Large intestine (tissue), 3 donors: ENCODE data around the gene CYP4F22. TPM values are rescaled to one million over a fixed set of nuclear protein-coding genes. Genes with fewer than 3 reads are reported as not detected.
"Not testable (repeated sequence)": the region's sequence is repeated elsewhere in the genome, so short reads cannot be mapped to it uniquely, and the experiment has no call there.

Experiments
- DNase-seq, 2 donors: peaks; one replicate each; pipeline versions ENCODE4 v3.0.0 to v3.0.0-alpha.2; 2013
- H3K27ac ChIP-seq: one replicate; pipeline ENCODE4 v1.5.1; 2013; ENCODE audit warnings: low read length
- H3K27me3 ChIP-seq: 2 replicates; pipeline ENCODE4 v1.6.1; 2013; ENCODE audit warnings: low read length; ENCODE audit not compliant: control insufficient read depth, insufficient read depth
- H3K36me3 ChIP-seq: 2 replicates; pipeline ENCODE4 v1.6.1; 2013; ENCODE audit warnings: low read length; ENCODE audit not compliant: control insufficient read depth, insufficient read depth
- H3K4me1 ChIP-seq: one replicate; pipeline ENCODE4 v1.6.1; 2013; ENCODE audit warnings: low read length; ENCODE audit not compliant: control insufficient read depth, insufficient read depth
- H3K4me3 ChIP-seq: one replicate; pipeline ENCODE4 v1.5.1; 2013; ENCODE audit warnings: low read length
- H3K9me3 ChIP-seq: one replicate; pipeline ENCODE4 v1.6.1; 2013; ENCODE audit warnings: mild to moderate bottlenecking, low read depth, low read length, moderate library complexity; ENCODE audit not compliant: control insufficient read depth
- WGBS: methylation state at CpG from one replicate; pipeline ENCODE4 v1.1.5; 2013; ENCODE audit warnings: low lambda C conversion rate; ENCODE audit not compliant: insufficient coverage; 5-methylcytosine and 5-hydroxymethylcytosine counted together
- polyA plus RNA-seq: library from polyadenylated mRNA; unstranded; fragments of 120-200 nt; gene quantifications from one replicate; pipeline ENCODE4 v1.2.1, GENCODE V29; 2013

The CYP4F22 gene
- polyA plus RNA-seq, 1 donor: 0.04 TPM

GRCh38 chr19:15592506-15592905 lies 84.2 kb downstream of the CYP4F22 start:
- H3K27ac ChIP-seq, H3K9me3 ChIP-seq, H3K36me3 ChIP-seq, H3K4me1 ChIP-seq, H3K4me3 ChIP-seq, H3K27me3 ChIP-seq, DNase-seq: not testable (repeated sequence)
- WGBS: 25% methylated on average over 2 of the region's 5 CpGs

GRCh38 chr19:15593766-15594165 lies 85.4 kb downstream of the CYP4F22 start:
- not testable (repeated sequence) for DNase-seq, H3K4me1 ChIP-seq, H3K36me3 ChIP-seq, H3K27me3 ChIP-seq, H3K27ac ChIP-seq, H3K4me3 ChIP-seq, H3K9me3 ChIP-seq
- WGBS: no CpG with 5 or more reads among the region's 4 CpGs

- H3K36me3 ChIP-seq: no peaks in the 10 kb centered on the region
- no peaks in the 10 kb centered on the region for H3K9me3 ChIP-seq
- no peaks in the 10 kb centered on the region for H3K27me3 ChIP-seq
- H3K4me1 ChIP-seq: no peaks in the 10 kb centered on the region
- H3K4me3 ChIP-seq: no peak overlapping the region
- DNase-seq: no peak
- no peak overlapping the region for H3K27ac ChIP-seq
- WGBS: 67% methylated on average over 1 of the region's 6 CpGs
Measured at GRCh38 chr19:15595069-15595468, 86.7 kb downstream of the CYP4F22 start.

Other genes with a start within 250 kb of the CYP4F22 start
- 39.1 TPM for gene BRD4, start 176.0 kb upstream of the CYP4F22 start, polyA plus RNA-seq
- 28.1 TPM for gene AKAP8, start 128.7 kb upstream of the CYP4F22 start, polyA plus RNA-seq
- 74.7 TPM for gene AKAP8L, start 89.5 kb upstream of the CYP4F22 start, polyA plus RNA-seq
- gene WIZ, start 58.6 kb upstream of the CYP4F22 start, polyA plus RNA-seq: 22.7 TPM
- gene RASAL3, start 44.0 kb upstream of the CYP4F22 start, polyA plus RNA-seq: 2.8 TPM
- gene PGLYRP2, start 29.0 kb upstream of the CYP4F22 start, polyA plus RNA-seq: not detected
- gene CYP4F8, start 106.7 kb downstream of the CYP4F22 start, polyA plus RNA-seq: not detected
- gene CYP4F3, start 132.4 kb downstream of the CYP4F22 start, polyA plus RNA-seq: 6.1 TPM
- 102 TPM for gene CYP4F12, start 164.6 kb downstream of the CYP4F22 start, polyA plus RNA-seq
- not detected for gene OR10H2, start 219.5 kb downstream of the CYP4F22 start, polyA plus RNA-seq
- gene OR10H3, start 229.5 kb downstream of the CYP4F22 start, polyA plus RNA-seq: not detected